ENCODE data around the gene ZNF23.
A peak's percentile ranks its signal among the peaks of the same experiment; 100 is the strongest.
"Not testable (repeated sequence)": the region's sequence is repeated elsewhere in the genome, so short reads cannot be mapped to it uniquely, and the experiment has no call there.

ZNF23 gene

DNA sequence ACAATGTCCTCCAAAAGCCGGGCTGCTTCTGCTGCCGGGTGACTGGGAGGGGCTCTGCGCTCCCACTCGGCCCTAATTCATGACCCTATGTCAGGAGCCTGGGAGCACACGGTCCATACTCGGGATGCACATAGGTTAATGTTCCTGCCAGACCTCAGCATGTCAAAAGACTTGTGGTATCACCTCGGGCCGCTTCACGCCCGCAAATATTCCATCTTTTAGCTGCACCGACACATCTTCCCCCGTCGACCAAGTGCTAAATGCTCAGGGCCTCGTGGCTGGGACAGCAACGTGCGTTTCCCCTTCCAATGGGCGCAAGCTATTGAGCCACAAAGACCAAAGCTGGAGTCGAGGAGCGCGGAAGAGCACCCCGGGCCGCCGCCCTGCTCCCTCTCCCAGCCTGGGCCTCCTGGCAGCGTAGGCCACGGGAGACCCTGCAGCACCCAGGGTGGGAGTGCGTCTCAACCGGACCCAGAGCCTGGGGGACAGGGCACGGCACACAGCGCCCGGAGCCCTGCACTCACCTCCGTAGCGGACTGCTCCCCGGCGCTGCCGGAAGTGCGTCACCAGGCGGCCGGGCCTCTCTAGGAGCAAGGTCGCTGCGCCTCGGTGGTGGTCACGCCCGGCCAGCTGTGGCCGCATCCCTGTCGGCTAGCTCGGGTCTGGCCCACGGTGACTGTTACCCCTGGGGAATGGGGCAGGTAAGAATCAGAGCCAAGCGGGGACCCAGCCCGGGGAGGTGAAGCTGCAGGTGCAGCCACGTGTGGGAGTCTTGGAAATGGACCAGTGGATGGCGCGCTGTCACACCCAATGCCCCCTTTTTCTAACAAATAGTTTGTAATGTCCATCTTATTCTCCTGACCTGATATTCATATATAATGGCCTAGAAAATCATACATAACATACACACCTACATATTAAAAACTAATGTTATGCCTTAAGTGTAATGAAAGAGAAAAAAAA lies at the start of gene ZNF23:
Gene ZNF23, minus strand, starts transcription at position 562 of the 963 bp plus-strand sequence. CDS start 5,451 bp downstream, outside the sequence.
- DNase-seq (ENCODE audit: low read depth in 4 of 4, low spot score in 1 of 4), result peak; percentile 59 to 70 (median 67)

DNA sequence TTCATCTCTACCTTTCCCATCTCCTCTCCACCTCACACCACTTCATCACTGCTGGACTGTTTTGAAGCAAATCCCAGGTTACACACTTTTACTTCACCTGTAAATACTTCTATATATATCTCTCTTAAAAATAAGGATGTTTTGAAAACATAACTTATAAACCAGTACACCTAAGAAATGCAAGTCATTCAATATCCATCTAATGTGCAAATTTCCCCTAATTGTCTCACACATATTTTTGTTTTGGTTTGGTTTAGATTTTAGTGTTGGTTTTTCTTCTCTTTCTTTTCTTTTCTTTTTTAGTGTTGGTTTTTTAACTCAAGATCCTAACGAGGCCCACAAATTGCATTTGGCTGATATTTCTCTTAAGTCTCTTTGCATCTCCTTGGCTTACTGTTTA lies 45.0 kb upstream of the ZNF23 start:
- no peak for DNase-seq (ENCODE audit: low read depth in 4 of 4, low spot score in 1 of 4)

DNA sequence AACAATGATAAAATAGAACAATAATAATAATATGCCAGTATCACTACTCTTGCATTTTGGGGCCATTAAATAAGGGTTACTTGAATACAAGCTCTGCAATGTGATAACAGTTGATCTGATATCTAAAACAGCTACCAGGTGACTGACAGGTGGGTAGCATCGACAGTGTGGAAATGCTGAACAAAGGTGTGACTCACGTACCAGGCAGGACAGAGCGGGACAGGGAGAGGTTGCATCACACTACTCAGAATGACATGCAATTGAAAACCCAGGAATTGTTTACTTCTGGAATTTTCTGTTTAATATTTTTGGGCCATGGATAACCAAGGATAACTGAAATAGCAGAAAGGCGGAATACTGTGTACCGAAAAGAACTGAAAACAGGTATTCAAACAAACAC lies 42.9 kb upstream of the ZNF23 start:
- DNase-seq (ENCODE audit: low read depth in 4 of 4, low spot score in 1 of 4), result no peak

DNA sequence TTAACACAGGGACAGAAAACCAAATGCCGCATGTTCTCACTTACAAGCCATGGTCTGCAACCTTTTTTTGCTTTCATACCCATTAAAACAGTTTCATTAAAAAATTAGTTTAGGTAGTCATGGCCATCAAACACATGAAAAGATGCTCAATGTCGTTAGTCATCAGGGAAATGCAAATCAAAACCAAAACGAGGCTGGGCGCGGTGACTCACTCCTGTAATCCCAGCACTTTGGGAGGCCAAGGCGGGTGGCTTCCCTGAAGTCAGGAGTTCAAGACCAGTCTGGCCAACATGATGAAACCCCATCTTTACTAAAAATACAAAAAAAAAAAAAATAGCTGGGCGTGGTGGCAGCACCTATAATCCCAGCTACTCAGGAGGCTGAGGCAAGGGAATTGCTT lies 42.0 kb upstream of the ZNF23 start:
- DNase-seq (ENCODE audit: low read depth in 4 of 4, low spot score in 1 of 4), result not testable (repeated sequence)

DNA sequence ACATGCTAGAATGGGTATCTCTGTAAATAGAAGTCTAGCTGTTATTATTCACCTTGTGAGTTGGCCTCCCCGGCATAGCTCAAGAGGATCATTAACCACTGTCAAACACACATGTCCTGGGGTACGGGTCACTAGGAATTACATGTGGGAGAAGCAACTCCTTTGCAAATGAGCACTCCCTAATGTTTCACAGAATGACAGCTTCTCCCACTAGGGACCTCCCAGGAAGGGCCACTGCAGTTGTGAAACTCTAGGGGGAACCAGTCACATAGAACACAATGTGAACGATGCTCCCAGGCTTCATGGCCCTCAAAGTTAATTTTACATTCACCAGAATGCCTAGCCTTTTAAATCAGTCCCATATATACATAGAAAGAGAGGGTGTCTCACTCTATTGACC lies 39.5 kb upstream of the ZNF23 start:
- DNase-seq (ENCODE audit: low read depth in 4 of 4, low spot score in 1 of 4), result no peak

DNA sequence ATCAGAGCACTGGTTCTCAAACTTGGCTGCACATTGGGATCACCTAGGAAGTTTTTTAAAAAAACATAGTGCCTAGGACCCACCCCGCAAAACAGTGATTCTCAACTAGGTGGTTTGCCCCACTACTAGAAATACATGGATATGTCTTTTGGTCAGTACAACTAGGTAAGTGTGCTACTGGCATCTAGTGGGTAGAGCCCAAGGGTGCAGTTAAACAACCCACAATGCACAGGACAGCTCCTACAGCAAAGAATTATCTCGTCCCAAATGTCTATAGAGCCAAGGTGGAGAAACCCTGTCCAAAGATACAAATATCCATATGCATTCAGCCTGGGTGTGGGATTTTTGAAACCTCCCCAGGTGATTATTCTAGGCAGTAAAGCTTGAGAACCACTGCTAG lies 38.9 kb upstream of the ZNF23 start:
- no peak for DNase-seq (ENCODE audit: low read depth in 4 of 4, low spot score in 1 of 4)

DNA sequence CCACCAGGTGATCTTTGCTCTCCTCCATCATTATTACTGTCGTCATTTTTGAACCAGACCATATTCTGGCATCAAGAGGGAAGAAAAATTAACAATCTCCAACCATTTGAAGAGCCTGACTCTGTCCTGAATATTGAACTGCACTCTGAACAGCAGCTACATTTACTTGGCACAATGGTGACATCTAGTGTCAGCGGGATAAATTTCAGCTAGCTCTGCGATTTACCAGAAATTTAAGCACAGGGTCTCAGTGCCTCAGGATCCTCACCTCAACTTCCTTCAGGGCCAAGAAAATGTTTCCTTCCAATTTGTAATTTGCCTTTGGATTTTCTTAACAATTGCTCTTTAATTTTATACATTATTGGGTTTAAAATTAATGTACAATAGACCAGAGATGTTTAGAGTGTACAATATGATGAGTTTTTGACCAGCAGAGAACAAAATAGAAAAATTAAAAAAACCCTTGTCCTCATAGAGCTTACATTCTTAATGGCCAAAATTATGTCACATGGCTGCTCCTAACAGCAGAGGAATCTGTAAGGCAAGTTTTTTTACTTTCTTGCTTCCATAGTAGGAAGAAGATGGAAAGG lies 37.8 kb upstream of the ZNF23 start:
- DNase-seq (ENCODE audit: low read depth in 4 of 4, low spot score in 1 of 4), result peak in 2 of 4 experiments; percentile 9 to 10

DNA sequence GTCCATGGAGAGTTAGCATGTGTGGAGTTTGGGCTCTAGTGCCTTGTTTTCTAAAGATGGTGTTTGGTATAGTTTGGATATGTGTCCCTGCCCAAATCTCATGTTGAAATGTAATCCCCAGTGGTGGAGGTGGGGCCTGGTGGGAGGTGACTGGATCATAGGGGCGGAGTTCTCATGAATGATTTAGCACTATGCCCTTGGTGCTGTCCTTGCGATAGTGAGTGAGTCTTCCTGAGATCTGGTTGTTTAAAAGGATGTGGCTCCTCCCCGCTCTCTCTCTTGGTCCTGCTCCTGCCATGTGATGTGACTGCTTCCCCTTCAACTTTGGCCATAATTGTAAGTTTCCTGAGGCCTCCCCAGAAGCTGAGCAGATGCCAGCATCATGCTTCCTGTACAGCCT lies 36.0 kb upstream of the ZNF23 start:
- DNase-seq (ENCODE audit: low read depth in 4 of 4, low spot score in 1 of 4), result no peak

DNA sequence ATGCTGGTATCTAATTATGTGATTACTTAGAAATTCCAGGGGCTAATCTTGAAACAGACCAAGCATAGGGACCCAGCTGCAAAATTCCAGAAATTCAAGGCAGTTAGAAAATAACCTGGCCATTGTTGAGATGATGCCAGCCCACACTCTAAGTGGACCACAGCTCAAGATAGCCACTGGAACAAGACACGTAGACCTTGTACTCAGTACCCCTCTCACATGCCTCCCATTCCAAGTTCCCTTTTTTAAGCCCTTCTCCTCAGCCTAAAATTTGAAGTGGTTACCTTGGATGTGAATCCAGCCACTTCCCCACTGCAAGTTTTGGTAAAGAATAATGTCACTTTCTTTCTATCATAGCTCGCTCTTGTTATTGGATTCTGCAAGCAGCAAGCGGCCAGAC lies 31.2 kb upstream of the ZNF23 start:
- DNase-seq (ENCODE audit: low read depth in 4 of 4, low spot score in 1 of 4), result no peak

DNA sequence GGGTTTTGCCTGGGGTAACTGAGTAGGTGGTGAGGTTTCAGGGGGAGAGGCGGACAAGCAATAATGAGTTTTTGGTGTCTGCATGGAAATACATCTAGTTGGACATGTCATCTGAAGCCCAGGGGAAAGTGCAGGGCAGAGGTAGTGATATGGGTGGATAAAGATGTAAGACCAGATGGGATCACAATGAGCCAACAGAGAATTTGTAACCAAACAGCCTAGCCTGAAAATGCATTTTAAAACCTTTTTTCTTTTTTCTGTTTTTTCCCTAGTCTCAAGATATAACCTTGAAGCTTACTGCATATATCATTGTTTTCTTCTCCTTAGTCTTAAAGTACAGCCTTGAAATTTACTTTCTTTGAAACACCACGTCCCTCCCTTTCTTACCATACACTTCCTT lies 30.7 kb upstream of the ZNF23 start:
- no peak for DNase-seq (ENCODE audit: low read depth in 4 of 4, low spot score in 1 of 4)

DNA sequence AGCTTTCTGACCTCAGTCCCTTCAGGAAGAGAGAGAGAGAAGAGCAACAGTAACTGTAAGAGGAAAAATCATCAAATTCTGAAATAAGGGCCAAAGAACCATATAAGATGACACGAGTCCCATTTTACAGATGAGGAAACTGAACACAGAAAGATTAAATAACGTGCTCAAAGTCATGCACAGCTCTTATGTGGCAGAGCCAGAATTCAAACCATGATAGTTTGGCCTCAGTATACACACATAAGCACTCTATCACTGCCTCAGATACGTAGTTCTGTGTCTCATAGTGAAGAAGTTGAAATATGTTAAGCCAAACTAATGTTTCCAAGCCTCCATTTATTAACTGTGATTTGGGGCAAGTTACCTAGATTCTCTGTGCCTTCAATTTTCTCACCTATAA lies 29.0 kb upstream of the ZNF23 start:
- no peak for DNase-seq (ENCODE audit: low read depth in 4 of 4, low spot score in 1 of 4)

DNA sequence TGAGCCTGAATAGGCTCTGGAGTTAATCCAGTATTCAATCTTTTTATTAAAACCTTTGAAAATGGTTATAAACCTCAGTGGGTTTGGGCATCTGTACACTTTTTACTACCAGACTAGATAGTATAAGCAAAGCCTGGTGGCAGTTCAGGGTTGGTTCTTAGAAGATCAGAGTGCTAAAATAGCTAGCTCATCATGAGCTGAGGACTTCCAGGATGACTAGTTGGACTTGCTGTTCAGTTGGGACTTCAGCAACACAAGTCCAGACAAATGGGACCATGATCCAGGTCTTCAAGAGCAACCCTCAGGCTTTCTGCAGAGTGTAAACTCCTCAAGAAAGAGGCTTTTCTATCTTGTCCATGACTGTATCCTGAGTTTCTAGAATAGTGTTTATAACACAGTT lies 28.3 kb upstream of the ZNF23 start:
- no peak for DNase-seq (ENCODE audit: low read depth in 4 of 4, low spot score in 1 of 4)

DNA sequence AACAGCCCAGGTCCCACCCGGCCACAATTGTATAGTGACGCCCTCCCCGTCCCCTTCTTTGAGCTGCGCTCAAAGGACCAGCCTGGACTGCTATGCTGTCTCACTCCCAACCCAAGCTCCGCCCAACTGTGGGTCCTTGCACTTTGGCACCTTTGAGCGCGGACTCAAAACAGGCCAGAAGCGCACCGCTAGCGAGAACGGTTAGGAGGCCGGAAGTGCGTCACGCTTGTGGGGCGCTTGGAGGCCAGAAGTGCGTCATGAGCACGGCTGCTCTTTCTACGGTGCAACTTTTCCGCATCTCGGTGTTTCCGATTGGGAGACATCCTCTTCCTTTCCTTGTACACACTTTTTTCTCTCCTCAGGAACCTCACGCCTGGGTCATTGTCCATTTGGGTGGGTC lies 27.1 kb upstream of the ZNF23 start, which contains the start of gene ZNF19:
Gene ZNF19, minus strand, starts transcription at position 203 of the 400 bp plus-strand sequence. CDS start 7,210 bp downstream, outside the sequence.
- DNase-seq (ENCODE audit: low read depth in 4 of 4, low spot score in 1 of 4), result no peak

DNA sequence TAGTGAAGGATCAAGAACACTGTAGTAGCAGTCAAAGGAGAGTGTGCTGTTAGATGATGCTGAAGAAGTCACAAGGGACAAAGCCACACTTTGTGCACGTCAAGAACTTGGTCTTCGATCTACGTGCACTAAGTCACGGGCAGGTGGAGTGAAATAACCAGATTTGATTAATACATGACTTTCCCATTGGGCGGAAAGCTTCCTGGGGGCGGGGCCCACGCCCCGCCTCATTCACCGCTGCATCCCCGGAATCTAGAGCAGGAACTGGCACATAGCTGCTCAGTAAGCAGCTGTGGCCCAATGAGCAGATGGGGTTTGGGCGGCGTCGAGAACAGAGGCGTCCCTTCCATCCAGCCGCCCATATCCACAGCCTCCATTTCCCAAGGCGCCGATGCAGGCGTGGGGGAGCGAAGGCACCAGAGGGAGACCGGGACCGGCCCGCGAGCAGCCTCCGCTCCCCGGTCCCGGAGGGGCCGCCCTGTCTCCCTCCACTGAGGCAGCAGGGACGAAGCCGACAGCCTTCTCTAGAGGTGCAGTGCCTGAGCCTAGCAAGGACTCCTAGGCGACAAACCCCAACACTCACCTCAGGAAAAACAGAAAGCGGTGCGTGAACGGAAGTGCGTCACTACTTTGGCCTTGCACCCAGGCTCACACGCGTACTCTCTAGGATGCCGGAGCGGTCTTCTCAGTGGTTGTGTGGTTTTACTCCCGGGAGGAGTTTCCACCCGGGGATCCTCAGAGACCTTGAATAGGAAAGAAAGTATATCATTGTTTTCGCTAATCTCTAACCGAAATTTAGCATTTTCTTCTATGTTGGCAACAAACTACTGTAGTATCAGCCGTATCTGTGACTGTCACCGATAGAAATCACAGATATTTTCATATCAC lies 22.2 kb upstream of the ZNF23 start:
- peak; percentile 48 to 69 (median 56) for DNase-seq (ENCODE audit: low read depth in 4 of 4, low spot score in 1 of 4)

DNA sequence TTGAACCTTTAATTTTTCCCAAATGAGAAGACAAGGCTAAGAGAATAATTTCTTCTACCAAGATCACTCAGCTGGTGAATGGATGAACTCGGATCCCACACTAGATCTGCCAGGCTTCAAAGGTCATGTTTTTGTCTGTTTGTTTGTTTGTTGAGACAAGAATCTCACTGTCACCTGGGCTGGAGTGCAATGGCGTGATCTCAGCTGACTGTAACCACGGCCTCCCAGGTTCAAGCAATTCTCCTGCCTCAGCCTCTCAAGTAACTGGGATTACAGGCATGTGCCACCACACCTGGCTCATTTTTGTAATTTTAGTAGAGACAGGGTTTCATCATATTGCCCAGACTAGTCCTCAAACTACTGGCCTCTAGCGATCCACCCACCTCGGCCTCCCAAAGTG lies 20.5 kb upstream of the ZNF23 start:
- DNase-seq (ENCODE audit: low read depth in 4 of 4, low spot score in 1 of 4), result no peak

DNA sequence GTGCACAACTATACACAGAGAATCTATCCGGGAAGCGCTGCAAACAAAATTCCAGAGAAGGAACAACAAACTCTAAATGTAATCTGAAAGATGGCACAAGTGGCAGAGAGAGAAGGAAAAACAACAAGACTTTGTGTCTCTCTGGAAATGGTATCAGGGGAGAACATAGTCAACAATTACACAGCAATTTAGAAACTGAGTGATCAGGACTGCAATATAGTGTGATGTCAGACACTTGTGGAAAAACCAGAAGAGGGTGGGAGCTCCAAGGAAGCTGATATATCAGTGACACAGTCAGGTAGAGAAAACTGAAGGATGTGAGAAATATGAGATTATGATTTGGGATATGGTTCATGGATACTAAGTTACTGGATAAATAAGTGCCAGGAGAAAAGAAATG lies 18.9 kb upstream of the ZNF23 start:
- DNase-seq (ENCODE audit: low read depth in 4 of 4, low spot score in 1 of 4), result no peak

DNA sequence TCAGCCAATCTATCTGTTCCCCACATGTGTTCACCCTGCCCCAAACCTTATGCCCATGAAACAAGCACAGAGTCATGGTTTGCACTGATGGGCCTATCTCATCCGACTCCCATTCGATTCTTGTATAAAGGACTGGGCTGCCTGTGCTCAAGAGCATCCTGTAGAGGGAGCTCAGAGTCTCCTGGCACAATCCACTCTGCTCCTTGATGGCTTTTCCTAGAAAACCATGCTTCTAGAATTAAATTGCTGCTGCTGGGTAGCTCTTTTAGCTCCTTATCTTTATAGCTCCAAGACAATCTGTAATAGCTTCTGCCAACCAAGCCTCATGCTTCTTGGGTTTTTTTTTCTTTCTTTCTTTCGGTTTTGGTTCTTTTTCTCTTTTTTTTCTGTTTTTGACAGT lies 17.4 kb upstream of the ZNF23 start:
- no peak for DNase-seq (ENCODE audit: low read depth in 4 of 4, low spot score in 1 of 4)

DNA sequence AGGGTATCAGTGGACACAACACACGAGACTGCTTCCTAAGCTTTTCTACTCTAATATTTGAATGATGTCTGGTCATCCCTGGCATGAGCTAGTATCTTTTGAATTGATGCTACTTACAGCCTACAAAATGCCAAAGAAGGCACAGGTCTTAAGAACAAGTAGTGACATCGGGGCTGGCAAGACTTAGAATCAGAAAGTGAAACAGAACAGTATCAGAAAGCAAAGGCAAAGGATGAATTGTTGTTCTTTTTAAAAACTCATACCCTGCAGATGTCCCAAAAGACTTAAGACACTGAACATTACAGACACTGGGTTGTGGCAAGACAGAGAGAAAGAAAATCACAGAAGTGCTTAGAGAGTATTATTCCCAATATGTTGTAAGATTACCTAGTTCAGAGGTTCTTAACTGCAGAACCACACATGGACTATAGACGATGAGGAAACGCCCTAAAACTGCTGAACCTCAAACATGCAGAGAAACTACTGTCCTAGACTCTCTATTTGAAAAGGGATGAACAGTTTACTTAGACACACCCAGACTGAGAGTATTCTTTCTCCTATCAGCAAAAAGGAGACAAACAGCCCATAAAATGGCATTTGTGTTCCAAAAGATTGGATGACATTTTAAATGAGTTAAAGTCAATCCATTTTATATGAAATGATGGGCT lies 14.5 kb upstream of the ZNF23 start:
- DNase-seq (ENCODE audit: low read depth in 4 of 4, low spot score in 1 of 4), result no peak

DNA sequence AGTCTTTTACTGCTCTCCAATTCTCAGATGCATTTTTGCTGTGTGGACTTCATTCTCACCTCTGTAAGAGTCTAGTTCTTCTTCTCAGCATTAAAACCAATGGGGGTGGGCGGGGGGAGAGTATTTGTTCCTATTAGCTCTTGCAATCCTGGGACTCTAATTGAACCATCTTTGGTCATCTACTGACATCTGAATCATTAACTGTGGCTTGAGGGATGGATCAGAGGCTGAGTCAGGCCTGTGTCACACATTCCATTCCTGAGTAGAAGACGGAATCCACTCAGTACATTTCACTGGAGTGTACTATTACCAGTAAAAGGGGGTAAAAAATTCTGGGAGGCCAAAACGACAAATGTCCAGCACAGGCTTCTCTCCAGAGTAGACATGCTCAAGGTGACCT lies 12.8 kb upstream of the ZNF23 start:
- no peak for DNase-seq (ENCODE audit: low read depth in 4 of 4, low spot score in 1 of 4)

DNA sequence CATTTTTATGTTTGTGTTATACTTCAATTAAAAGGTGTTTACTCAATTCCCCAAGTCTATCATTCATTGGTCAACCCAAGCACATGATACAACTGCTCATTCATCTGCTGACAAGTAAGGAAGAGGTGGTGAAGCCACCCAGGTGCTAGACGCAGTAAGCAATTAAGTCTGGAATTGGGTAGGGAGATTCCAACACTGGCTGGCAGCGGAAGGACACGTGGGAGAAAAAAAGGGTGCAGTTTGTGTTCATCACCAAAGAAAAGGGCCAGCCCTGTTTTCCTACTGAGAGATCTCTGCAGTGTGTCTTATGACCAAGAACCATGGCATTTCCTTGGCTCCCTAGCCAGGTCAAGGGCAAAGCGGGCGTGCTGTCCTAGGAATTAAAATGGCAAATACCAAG lies 11.8 kb upstream of the ZNF23 start:
- no peak for DNase-seq (ENCODE audit: low read depth in 4 of 4, low spot score in 1 of 4)

DNA sequence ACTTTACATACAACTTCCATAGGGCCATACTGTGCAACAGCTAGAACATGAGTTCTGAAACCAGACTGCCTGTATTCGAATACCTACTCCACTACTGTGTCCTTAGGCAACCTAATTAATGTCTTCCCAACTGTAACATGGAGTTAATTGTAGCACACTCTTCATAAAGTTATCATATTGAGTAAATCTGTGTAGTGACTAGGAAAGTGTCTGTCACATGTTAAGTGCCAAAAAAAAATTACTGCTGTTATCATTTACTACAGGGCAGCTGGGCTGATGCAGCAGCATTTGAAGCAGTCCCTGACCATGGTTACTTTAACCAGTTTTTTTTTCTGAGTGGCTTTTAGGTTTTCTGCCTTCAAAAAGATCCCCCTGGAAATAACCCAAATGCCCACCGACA lies 10.9 kb upstream of the ZNF23 start:
- DNase-seq (ENCODE audit: low read depth in 4 of 4, low spot score in 1 of 4), result no peak

All from stimulated activated CD4-positive, alpha-beta T cell treated with anti-CD3 and anti-CD28 coated beads, Interleukin-1b, Interleukin-23, amount 100 ng/mL, for 24 hours (primary cell).